ENCODE measurements around the gene NUSAP1.

NUSAP1 gene

GRCh38 chr15:41334293-41335120 is 1.8 kb downstream of the NUSAP1 start:
- Histone ChIP-seq H3K4me3 (ENCODE audit: extremely low read depth, insufficient read depth, low read length, poor library complexity, severe bottlenecking) (peak overlapping the region; percentile 86), H3K4me1 (ENCODE audit: control insufficient read depth, insufficient read depth, low read length, poor library complexity, severe bottlenecking) (peaks cover 8% of the 10 kb centered on the region), H3K9me3 (ENCODE audit: control insufficient read depth, low read length) (no peaks in the 10 kb centered on the region), H3K27ac (ENCODE audit: low read depth, low read length, severe bottlenecking) (no peak overlapping the region), H3K36me3 (ENCODE audit: control insufficient read depth, insufficient read depth, low read length) (peaks cover 20% of the 10 kb centered on the region)
- WGBS, 2 experiments (ENCODE audit: insufficient coverage in 2 of 2), result 92 to 100% methylated on average over 5 to 7 of the region's 12 CpGs

GRCh38 chr15:41336549-41336948 is 3.9 kb downstream of the NUSAP1 start:
- Histone ChIP-seq H3K27ac (ENCODE audit: low read depth, low read length, severe bottlenecking) (no peak overlapping the region), H3K9me3 (ENCODE audit: control insufficient read depth, low read length) (no peaks in the 10 kb centered on the region), H3K4me1 (ENCODE audit: control insufficient read depth, insufficient read depth, low read length, poor library complexity, severe bottlenecking) (peaks cover 8% of the 10 kb centered on the region), H3K36me3 (ENCODE audit: control insufficient read depth, insufficient read depth, low read length) (peaks cover 38% of the 10 kb centered on the region), H3K4me3 (ENCODE audit: extremely low read depth, insufficient read depth, low read length, poor library complexity, severe bottlenecking) (no peak overlapping the region)
- 86 to 90% methylated on average over 2 of the region's 4 CpGs for WGBS, 2 experiments (ENCODE audit: insufficient coverage in 2 of 2)

- peaks cover 43% of the 10 kb centered on the region for H3K36me3 ChIP-seq (ENCODE audit: control insufficient read depth, insufficient read depth, low read length)
- no peak overlapping the region for H3K27ac ChIP-seq (ENCODE audit: low read depth, low read length, severe bottlenecking)
- 98 to 100% methylated on average over 5 to 6 of the region's 6 CpGs for WGBS, 2 experiments (ENCODE audit: insufficient coverage in 2 of 2)
- H3K9me3 ChIP-seq (ENCODE audit: control insufficient read depth, low read length), result no peaks in the 10 kb centered on the region
- H3K4me3 ChIP-seq (ENCODE audit: extremely low read depth, insufficient read depth, low read length, poor library complexity, severe bottlenecking), result no peak overlapping the region
- H3K4me1 ChIP-seq (ENCODE audit: control insufficient read depth, insufficient read depth, low read length, poor library complexity, severe bottlenecking), result peaks cover 8% of the 10 kb centered on the region
Observed at GRCh38 chr15:41337047-41337446, 4.4 kb downstream of the NUSAP1 start.

- Histone ChIP-seq H3K9me3 (ENCODE audit: control insufficient read depth, low read length) (no peaks in the 10 kb centered on the region), H3K27ac (ENCODE audit: low read depth, low read length, severe bottlenecking) (no peak overlapping the region), H3K36me3 (ENCODE audit: control insufficient read depth, insufficient read depth, low read length) (peaks cover 51% of the 10 kb centered on the region), H3K4me3 (ENCODE audit: extremely low read depth, insufficient read depth, low read length, poor library complexity, severe bottlenecking) (no peak overlapping the region), H3K4me1 (ENCODE audit: control insufficient read depth, insufficient read depth, low read length, poor library complexity, severe bottlenecking) (peaks cover 8% of the 10 kb centered on the region)
- WGBS, 2 experiments (ENCODE audit: insufficient coverage in 2 of 2), result 94 to 96% methylated on average over 11 of the region's 13 CpGs
Observed at GRCh38 chr15:41337631-41338522, 5.2 kb downstream of the NUSAP1 start.

GRCh38 chr15:41340189-41340695 is 7.6 kb downstream of the NUSAP1 start:
- Histone ChIP-seq H3K36me3 (ENCODE audit: control insufficient read depth, insufficient read depth, low read length) (peaks cover 74% of the 10 kb centered on the region), H3K4me3 (ENCODE audit: extremely low read depth, insufficient read depth, low read length, poor library complexity, severe bottlenecking) (no peak overlapping the region), H3K9me3 (ENCODE audit: control insufficient read depth, low read length) (no peaks in the 10 kb centered on the region), H3K4me1 (ENCODE audit: control insufficient read depth, insufficient read depth, low read length, poor library complexity, severe bottlenecking) (peaks cover 6% of the 10 kb centered on the region), H3K27ac (ENCODE audit: low read depth, low read length, severe bottlenecking) (no peak overlapping the region)
- 88% methylated on average over 5 of the region's 5 CpGs for WGBS, 2 experiments (ENCODE audit: insufficient coverage in 2 of 2)

- Histone ChIP-seq H3K4me1 (ENCODE audit: control insufficient read depth, insufficient read depth, low read length, poor library complexity, severe bottlenecking) (peaks cover 6% of the 10 kb centered on the region), H3K36me3 (ENCODE audit: control insufficient read depth, insufficient read depth, low read length) (peaks cover 87% of the 10 kb centered on the region), H3K4me3 (ENCODE audit: extremely low read depth, insufficient read depth, low read length, poor library complexity, severe bottlenecking) (no peak overlapping the region), H3K27ac (ENCODE audit: low read depth, low read length, severe bottlenecking) (no peak overlapping the region), H3K9me3 (ENCODE audit: control insufficient read depth, low read length) (no peaks in the 10 kb centered on the region)
- 84 to 87% methylated on average over 4 of the region's 4 CpGs for WGBS, 2 experiments (ENCODE audit: insufficient coverage in 2 of 2)
Observed at GRCh38 chr15:41341519-41341918, 8.8 kb downstream of the NUSAP1 start.

GRCh38 chr15:41347236-41347635 is 14.6 kb downstream of the NUSAP1 start:
- Histone ChIP-seq H3K4me1 (ENCODE audit: control insufficient read depth, insufficient read depth, low read length, poor library complexity, severe bottlenecking) (no peaks in the 10 kb centered on the region), H3K36me3 (ENCODE audit: control insufficient read depth, insufficient read depth, low read length) (peaks cover 96% of the 10 kb centered on the region), H3K9me3 (ENCODE audit: control insufficient read depth, low read length) (no peaks in the 10 kb centered on the region)

GRCh38 chr15:41350057-41350717 is 17.5 kb downstream of the NUSAP1 start:
- WGBS, 2 experiments (ENCODE audit: insufficient coverage in 2 of 2), result 100% methylated on average over 5 to 6 of the region's 10 CpGs
- H3K36me3 ChIP-seq (ENCODE audit: control insufficient read depth, insufficient read depth, low read length), result peaks cover 93% of the 10 kb centered on the region
- no peaks in the 10 kb centered on the region for H3K9me3 ChIP-seq (ENCODE audit: control insufficient read depth, low read length)
- no peaks in the 10 kb centered on the region for H3K4me1 ChIP-seq (ENCODE audit: control insufficient read depth, insufficient read depth, low read length, poor library complexity, severe bottlenecking)
- no peak overlapping the region for H3K27ac ChIP-seq (ENCODE audit: low read depth, low read length, severe bottlenecking)
- H3K4me3 ChIP-seq (ENCODE audit: extremely low read depth, insufficient read depth, low read length, poor library complexity, severe bottlenecking), result no peak overlapping the region

More at GRCh38 chr15:41347236-41347635, 14.6 kb downstream of the NUSAP1 start:
- H3K27ac ChIP-seq (ENCODE audit: low read depth, low read length, severe bottlenecking), result no peak overlapping the region
- no peak overlapping the region for H3K4me3 ChIP-seq (ENCODE audit: extremely low read depth, insufficient read depth, low read length, poor library complexity, severe bottlenecking)
- 90 to 100% methylated on average over 2 to 5 of the region's 5 CpGs for WGBS, 2 experiments (ENCODE audit: insufficient coverage in 2 of 2)

GRCh38 chr15:41354371-41354770 is 21.7 kb downstream of the NUSAP1 start:
- Histone ChIP-seq H3K27ac (ENCODE audit: low read depth, low read length, severe bottlenecking) (no peak overlapping the region), H3K36me3 (ENCODE audit: control insufficient read depth, insufficient read depth, low read length) (peaks cover 94% of the 10 kb centered on the region), H3K4me1 (ENCODE audit: control insufficient read depth, insufficient read depth, low read length, poor library complexity, severe bottlenecking) (no peaks in the 10 kb centered on the region), H3K9me3 (ENCODE audit: control insufficient read depth, low read length) (no peaks in the 10 kb centered on the region), H3K4me3 (ENCODE audit: extremely low read depth, insufficient read depth, low read length, poor library complexity, severe bottlenecking) (no peak overlapping the region)
- 94% methylated on average over 2 of the region's 10 CpGs; no CpG with 5 or more reads in 1 of the 2 experiments for WGBS, 2 experiments (ENCODE audit: insufficient coverage in 2 of 2)

GRCh38 chr15:41367418-41367817 is 34.7 kb downstream of the NUSAP1 start:
- Histone ChIP-seq H3K27ac (ENCODE audit: low read depth, low read length, severe bottlenecking) (no peak overlapping the region), H3K9me3 (ENCODE audit: control insufficient read depth, low read length) (no peaks in the 10 kb centered on the region), H3K4me3 (ENCODE audit: extremely low read depth, insufficient read depth, low read length, poor library complexity, severe bottlenecking) (no peak overlapping the region), H3K36me3 (ENCODE audit: control insufficient read depth, insufficient read depth, low read length) (peaks cover 90% of the 10 kb centered on the region), H3K4me1 (ENCODE audit: control insufficient read depth, insufficient read depth, low read length, poor library complexity, severe bottlenecking) (no peaks in the 10 kb centered on the region)
- WGBS, 2 experiments (ENCODE audit: insufficient coverage in 2 of 2), result 92 to 100% methylated on average over 3 of the region's 3 CpGs
